Duodenal mucosa (tissue), 2 donors: ENCODE data around the gene RHCE.
"Not testable (repeated sequence)": the region's sequence is repeated elsewhere in the genome, so short reads cannot be mapped to it uniquely, and the experiment has no call there.

Experiments
- H3K27ac ChIP-seq: one replicate; pipeline ENCODE4 v1.7.0; 2013; ENCODE audit warnings: low read depth, low read length
- H3K27me3 ChIP-seq, 2 donors: one replicate each; pipeline ENCODE4 v1.7.0; 2013; ENCODE audit warnings: low read length in 2 of 2, control low read depth in 1 of 2; ENCODE audit not compliant: insufficient read depth in 2 of 2, control insufficient read depth in 1 of 2
- H3K36me3 ChIP-seq, 2 donors: one replicate each; pipeline ENCODE4 v1.7.0; 2013; ENCODE audit warnings: low read length in 2 of 2, control low read depth in 1 of 2; ENCODE audit not compliant: insufficient read depth in 2 of 2, control insufficient read depth in 1 of 2
- H3K4me1 ChIP-seq, 2 donors: one replicate each; pipeline ENCODE4 v1.7.0; 2013; ENCODE audit warnings: low read length in 2 of 2, control low read depth in 1 of 2; ENCODE audit not compliant: insufficient read depth in 2 of 2, control insufficient read depth in 1 of 2
- H3K4me3 ChIP-seq, 2 donors: one replicate each; pipeline ENCODE4 v1.7.0; 2013; ENCODE audit warnings: low read length in 2 of 2, low read depth in 1 of 2
- H3K9ac ChIP-seq, 2 donors: one replicate each; pipeline ENCODE4 v1.7.0; 2013; ENCODE audit warnings: low read length in 2 of 2, low read depth in 1 of 2
- H3K9me3 ChIP-seq, 2 donors: one replicate each; pipeline ENCODE4 v1.7.0; 2013; ENCODE audit warnings: low read length in 2 of 2, control low read depth in 1 of 2; ENCODE audit not compliant: control insufficient read depth in 1 of 2

The RHCE gene

DNA sequence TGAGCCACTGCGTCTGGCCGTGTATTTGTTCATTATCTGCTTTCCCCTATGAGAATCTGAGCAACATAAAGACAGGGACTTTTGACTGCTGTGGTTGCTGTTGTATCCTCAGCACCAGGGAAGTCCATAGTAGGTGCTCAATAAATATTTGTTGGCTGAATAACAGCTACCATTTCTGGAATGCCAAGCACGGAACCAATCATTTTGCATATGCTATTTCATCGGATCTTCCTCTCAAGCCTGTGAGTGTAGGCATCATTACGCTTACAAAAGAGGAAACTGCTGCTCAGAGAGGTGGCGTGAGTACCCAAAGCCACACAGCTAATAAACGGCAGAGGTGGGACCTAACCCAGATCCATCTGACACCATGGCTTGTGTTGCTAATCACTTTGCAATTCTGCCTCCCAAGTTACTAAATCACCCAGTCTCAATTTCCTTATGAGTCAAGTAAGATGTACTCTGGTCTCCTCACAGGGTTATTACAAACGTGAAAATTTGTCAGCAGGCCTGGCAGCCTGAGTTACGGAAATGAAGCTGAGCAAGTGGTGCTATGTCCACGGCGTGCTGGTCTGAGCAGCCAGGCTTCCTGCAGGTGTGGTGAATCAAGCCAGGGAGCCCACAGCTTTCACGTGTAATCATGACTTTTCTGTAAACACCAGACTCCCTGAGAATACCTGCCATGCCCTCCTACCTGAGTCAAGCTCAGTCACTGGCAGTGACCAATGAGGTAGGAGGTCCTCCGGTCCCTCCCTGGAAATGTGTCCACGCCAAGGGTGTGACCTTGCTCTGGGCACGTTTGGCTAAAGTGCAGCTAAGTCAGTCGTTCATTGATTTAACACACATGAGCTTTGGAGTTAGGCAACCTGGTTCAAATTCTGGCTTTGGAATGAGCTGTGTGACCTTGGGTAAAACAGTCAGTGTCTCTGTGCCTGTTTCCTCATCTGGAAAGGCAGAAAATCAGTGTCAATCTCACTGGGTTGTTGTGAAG, 4.8 kb upstream of the RHCE start:
- H3K27me3 ChIP-seq: no peaks in the 10 kb centered on the region
- no peaks in the 10 kb centered on the region for H3K36me3 ChIP-seq
- no peak overlapping the region for H3K4me3 ChIP-seq
- H3K27ac ChIP-seq: no peak overlapping the region
- peaks cover 8 to 12% of the 10 kb centered on the region in 2 donors for H3K4me1 ChIP-seq
- H3K9me3 ChIP-seq: no peaks in the 10 kb centered on the region
- H3K9ac ChIP-seq: no peak overlapping the region

DNA sequence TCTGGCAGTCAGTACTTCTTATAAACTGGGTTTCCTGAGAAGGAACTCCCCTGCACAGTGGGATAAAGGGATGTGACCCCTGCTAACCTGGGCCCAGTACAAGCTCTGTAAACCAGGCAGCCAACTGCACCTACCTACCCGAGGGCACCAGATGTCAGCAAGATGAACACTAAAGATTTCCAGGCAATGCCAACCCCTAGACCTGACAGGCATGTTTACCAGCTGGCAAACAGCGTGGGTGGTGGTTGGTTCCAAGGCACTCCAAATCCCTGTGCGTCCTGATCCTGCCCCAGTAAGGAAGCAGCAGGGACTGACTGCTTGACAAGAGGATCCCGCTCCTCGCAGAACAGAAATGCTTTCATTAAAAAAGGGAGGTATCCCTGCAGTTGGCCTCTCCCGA, 2.6 kb upstream of the RHCE start:
- H3K4me1 ChIP-seq, H3K4me3 ChIP-seq, H3K27ac ChIP-seq, H3K9ac ChIP-seq, H3K9me3 ChIP-seq, H3K36me3 ChIP-seq, H3K27me3 ChIP-seq: not testable (repeated sequence)

DNA sequence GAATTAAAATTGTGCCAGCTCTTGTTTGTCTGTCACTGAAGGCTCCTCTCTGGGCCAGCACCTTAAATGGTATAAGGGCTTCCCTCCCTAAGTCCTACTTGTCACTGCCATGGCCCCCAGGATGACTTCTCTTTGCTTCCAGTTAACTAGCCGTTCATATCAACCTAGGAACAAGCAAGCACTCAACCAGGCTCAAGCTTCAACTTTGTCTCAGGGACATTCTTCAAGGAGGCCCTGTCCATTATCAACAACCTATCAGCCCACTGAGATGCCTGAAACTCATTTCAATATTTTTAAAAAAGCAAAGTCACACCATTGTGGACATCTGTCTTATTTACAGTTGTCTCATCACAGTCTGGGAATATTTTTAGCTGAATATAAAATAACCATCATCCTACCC, 1.3 kb downstream of the RHCE start:
- not testable (repeated sequence) for H3K27ac ChIP-seq, H3K4me3 ChIP-seq, H3K9me3 ChIP-seq, H3K27me3 ChIP-seq, H3K9ac ChIP-seq, H3K36me3 ChIP-seq, H3K4me1 ChIP-seq

DNA sequence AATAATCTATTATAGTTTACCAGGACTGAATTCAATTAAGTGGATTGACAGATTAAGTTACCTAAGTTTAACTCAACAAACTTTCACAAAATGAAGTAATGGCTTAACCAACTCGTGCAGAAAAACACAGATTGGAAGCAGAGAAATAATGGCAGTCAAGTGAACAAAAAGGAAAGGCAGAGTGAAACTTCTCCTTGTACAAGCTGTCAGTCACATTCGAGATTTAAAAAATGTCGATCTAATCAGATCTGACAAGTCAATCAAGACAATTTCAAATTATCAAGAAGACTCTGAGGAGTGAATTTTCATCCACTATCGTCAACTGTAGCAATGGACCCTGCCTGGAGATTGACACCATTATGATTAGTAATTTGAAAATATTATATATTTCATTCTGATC, 3.3 kb downstream of the RHCE start:
- H3K27ac ChIP-seq, H3K9me3 ChIP-seq: not testable (repeated sequence)

DNA sequence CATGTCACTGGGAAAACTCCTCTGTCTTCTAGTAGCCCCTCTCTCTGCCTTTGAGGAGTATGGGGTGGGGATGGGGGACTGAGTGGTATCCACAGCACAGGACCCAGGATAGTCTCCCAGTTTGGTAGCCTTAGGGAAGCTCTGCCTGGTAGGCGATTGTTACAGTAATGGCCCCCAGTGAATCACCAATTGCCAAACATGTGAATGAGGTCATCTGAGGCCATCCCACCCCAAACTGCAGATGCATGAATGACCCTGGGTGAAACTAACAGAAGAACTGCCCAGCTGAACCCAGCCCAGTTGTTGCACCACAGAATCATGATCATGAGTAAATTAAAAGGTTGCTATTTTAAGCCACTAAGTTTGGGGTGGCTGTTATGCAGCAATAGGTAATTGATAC, 6.0 kb downstream of the RHCE start:
- not testable (repeated sequence) for H3K4me1 ChIP-seq, H3K27me3 ChIP-seq, H3K9ac ChIP-seq, H3K36me3 ChIP-seq, H3K9me3 ChIP-seq, H3K27ac ChIP-seq, H3K4me3 ChIP-seq

More for the DNA sequence above, 3.3 kb downstream of the RHCE start:
- H3K9ac ChIP-seq, H3K4me3 ChIP-seq, H3K36me3 ChIP-seq, H3K27me3 ChIP-seq, H3K4me1 ChIP-seq: not testable (repeated sequence)

DNA sequence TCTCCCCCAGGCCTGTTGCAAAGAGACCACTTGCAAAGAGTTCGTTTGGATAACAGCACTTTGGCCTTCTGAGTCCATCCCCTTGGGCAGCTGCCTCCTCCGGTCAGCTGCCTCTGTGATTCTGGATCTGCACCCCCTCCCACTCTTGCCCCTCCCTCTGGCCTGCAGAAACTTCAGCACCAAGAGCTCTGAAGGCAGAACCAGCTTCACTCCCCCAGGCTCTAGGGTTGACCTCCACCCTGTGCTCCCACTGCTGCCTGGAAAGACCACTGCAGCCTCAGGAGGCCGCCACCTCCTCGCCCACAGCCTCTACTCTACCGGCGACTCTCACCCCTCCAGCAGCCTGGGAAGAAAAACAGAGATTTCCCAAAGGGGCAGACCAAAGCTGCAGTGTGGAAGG, 6.5 kb downstream of the RHCE start:
- H3K27me3 ChIP-seq, H3K4me1 ChIP-seq, H3K27ac ChIP-seq, H3K9ac ChIP-seq, H3K36me3 ChIP-seq, H3K4me3 ChIP-seq, H3K9me3 ChIP-seq: not testable (repeated sequence)

DNA sequence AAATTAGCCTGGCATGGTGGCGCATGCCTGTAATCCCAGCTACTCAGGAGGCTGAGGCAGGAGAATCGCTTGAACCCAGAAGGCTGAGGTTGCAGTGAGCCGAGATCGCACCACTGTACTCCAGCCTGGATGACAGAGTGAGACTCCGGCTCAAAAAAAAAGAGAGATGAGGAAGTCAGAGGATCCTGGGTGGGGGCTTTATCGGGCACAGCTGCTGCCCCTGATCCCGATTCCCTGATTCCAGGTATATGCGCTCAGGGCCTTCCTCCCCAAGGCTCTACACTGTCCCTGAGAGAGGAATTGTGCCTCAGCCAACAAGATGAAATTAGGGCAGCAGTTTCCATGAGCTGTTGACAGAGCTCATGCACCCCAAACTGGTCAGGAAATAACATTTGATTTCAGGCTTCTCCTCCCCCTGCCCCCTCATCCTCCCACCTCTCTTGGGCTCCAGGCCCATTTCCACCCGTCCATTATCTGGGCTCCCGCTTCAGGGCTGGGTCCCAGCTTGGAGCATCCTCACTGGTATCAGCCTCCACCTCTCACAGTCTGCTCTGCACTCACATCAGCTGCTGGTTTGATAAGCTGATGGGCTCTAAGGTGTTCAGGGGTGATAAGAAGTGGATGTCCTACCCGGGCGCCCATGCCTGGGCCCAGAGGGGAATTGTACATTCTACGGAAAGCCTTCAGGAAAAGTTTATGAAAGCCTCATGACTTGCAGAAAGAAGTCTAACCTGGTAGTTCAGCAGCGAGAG, 7.6 kb downstream of the RHCE start:
- H3K36me3 ChIP-seq, H3K27me3 ChIP-seq, H3K9me3 ChIP-seq, H3K9ac ChIP-seq, H3K27ac ChIP-seq, H3K4me1 ChIP-seq, H3K4me3 ChIP-seq: not testable (repeated sequence)

DNA sequence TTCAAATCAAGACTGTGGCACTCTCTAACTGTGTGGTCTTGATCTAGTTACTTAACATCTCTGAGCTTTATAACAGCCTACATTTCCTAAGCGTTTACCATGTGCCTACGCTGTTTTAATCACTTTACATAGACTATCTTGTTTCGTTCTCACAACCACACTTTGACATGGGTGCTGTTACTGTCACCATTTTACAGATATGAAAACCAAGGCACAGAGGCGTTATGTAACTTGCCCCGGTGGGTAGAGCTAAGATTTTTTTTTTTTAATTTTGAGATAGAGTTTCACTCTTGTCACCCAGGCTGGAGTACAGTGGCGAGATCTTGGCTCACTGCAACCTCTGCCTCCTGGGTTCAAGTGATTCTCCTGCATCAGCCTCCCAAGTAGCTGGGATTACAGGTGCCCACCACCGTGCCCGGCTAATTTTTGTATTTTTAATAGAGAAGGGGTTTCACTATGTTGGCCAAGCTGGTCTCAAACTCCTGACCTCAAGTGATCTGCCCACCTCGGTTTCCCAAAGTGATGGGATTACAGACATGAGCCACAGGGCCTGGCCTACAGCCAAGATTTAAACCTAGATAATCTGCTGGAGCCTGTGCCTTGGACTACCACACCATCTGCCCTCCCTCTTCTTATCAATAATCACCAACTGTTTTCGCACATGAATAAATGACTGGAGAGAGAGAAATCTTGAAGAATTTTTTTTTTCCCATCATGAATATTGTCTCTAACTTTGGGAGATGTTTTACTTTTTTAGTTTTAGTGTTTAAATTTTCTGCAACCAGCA, 10.8 kb downstream of the RHCE start:
- H3K27ac ChIP-seq, H3K4me3 ChIP-seq, H3K27me3 ChIP-seq, H3K9ac ChIP-seq, H3K4me1 ChIP-seq, H3K36me3 ChIP-seq, H3K9me3 ChIP-seq: not testable (repeated sequence)

DNA sequence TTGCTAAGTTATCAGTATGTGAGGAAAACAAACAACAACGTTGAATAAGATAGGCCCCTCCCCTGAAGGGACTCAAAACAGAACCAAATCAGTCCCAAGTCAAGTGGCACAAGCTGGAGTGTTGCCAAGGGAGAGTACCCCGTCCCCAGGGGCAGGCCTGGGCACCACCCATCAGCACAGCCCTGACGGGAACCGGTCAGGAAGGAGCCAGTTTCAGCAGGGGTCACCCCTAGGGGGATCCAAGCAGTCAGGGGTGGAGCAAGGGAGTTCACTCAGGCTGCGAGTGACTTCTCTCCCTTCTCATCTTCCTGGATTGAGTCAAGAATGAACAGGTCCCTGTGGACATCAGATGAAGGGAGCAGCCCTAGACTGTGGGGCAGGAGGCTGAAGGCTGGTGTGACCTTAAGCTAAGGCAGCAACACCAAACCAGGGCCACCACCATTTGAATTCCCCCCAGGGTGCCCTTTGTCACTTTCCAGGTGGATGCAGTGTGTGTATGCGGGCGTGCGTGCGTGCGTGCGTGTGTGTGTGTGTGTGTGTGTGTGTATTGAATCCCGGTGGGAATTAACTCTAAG, 14.8 kb downstream of the RHCE start:
- H3K4me1 ChIP-seq, H3K9ac ChIP-seq, H3K27me3 ChIP-seq, H3K4me3 ChIP-seq, H3K36me3 ChIP-seq, H3K9me3 ChIP-seq, H3K27ac ChIP-seq: not testable (repeated sequence)
